NCI-H526 (cell line): Measurements from ENCODE around the gene ASCC1.

Source experiments
- DNase-seq, 2 experiments: peaks; one replicate each; lab custom pipeline; 2025; lab: John Stamatoyannopoulos, UW

Gene ASCC1

GRCh38 chr10:72065439-72066025, 150.5 kb downstream of the ASCC1 start:
- no peak for DNase-seq

GRCh38 chr10:72063703-72064391, 152.2 kb downstream of the ASCC1 start:
- DNase-seq: no peak

GRCh38 chr10:72062832-72063702, 153.0 kb downstream of the ASCC1 start:
- no peak for DNase-seq

DNA sequence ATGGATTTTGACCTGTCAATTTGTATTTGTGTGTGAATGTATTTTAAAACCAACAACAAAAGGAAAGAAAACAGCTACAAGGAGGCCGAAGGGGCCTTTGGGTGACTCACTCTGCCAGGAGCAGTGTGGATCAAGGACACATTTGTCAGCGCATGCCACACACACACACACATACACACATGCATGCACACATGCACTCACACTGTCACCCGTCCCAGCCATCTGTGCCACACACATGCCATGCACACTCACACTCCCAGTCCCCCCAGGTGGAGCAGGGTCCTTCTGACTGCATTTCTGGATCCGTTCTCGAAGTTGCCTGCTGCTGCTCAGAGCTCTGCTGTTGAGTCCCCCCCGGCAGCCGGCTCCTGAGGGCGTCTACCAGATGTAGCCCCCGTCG, 153.7 kb downstream of the ASCC1 start:
- DNase-seq: no peak

DNA sequence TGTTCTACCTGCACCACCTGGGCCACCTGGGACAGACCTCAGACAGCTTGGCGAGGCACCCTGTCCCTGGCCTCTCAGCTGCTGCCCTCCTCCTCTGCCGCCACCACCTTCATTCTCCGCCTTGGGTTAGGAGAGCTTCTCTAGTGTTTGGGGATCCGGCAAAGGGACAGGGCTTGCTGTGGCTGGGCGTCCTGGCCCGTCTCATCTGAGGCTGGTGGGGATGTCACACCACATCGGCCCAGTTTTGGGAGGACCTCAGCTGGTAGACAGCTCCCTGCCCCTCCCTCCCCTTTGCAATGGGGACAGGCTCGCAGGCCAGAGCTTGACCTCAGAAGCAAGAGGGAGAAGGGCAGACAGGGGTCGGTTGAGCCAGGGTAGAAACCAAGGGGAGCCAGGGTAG, 154.1 kb downstream of the ASCC1 start:
- no peak for DNase-seq

GRCh38 chr10:72061491-72061890, 154.6 kb downstream of the ASCC1 start:
- DNase-seq: no peak

- DNase-seq: no peak
Observed at GRCh38 chr10:72059843-72060822, 155.9 kb downstream of the ASCC1 start.

DNA sequence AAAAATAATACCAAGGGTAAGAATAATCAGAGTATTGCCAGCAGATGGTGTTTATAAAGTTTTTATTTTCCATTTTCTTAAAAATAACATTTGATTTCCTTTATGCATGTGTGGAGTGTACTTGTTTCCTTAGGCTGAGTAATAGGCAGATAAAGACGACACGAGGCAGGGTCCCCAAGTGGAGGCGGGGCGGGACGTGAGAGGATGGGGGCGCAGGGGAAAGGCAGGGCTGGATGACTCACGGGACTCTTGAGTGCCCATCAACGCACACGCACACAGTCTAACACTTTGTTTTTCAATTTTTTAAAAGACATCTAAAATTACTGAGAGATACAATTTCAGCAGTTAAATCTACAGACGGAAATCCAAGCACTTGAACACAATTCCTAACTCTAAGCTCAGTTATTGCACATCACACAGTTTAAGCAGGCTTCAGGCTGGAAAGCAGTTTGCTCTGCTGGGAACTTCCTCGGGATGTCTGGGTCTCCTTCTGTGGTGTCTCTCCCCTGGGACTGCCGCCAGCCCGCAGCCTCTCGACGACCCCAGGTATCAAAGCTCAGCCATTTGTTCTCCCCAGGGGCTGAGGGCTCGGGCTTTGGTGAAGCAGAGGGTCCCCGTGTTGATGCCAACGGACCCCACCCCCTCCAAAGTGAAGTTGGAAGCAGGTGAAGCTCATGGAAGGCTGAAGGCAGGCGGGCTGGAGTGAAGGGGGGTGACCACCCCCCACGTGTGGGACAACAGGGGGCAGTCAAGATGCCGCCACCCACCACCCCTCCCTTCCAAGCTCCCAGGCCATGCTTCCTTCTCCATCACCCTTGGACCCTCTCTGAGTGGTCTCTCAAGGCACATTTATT, 156.9 kb downstream of the ASCC1 start:
- DNase-seq: no peak

GRCh38 chr10:72058347-72058898, 157.7 kb downstream of the ASCC1 start:
- DNase-seq: no peak

- no peak for DNase-seq
Observed at GRCh38 chr10:72056932-72057751, 158.9 kb downstream of the ASCC1 start.

DNA sequence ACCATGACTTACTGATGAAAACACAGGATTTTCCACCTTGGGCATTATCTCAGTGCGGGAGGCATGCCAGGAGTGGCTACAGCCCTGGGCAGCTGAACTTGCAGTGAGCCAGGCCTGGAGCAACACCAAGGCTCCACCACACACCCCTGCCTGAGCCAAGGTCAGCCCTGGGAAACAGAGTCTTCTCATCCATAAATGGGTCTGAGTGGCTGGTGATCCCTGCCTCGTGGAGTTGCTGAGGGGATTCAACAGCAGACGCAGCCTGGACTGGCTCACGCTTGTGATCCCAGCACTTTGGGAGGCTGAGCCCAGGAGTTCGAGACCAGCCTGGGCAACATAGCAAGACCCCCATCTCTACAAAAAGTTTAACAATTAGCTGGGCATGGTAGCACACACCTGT, 160.0 kb downstream of the ASCC1 start:
- no peak for DNase-seq

DNA sequence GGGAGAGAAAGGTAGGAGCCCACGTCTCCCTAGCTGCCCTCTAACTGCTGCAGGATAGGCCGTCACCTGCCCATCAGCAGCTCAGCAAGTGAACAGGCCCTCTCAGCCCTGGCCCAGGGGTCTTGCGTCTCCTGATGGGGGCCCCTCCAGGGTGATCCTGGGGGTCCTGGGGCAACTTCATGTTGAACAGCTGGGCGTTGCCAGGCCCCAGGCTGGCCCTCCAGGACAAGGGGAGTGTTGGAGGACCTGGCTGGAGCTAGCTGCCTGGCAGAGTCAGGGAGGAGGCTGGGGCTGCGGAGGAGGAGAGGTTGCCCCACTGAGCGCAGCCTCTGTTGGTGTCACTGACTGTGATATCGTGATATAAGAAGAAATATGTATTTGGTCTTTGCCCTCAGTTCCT, 162.4 kb downstream of the ASCC1 start:
- no peak for DNase-seq

DNA sequence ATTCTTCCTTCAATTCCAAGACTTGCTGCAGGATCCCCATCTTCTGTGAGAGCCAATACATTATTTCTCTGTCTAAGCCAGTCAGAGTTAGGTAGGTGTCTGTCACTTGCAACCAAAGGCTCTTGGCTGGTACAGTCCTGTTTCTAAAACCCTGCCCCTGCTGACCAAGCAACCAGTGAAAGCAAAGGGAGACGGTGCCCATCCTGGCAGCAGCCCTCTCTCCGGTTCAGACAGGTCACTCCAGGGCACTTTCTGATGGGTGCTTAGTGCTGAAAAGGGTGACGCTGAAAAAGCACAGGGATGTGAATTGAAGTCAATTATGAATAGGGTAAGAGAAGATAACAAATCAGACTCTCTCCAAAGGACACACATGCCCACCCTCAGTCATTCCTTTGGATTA, 165.2 kb downstream of the ASCC1 start:
- no peak for DNase-seq

- DNase-seq: peak in 1 of 2 experiments; percentile 29
Observed at GRCh38 chr10:72049969-72050781, 165.9 kb downstream of the ASCC1 start.

DNA sequence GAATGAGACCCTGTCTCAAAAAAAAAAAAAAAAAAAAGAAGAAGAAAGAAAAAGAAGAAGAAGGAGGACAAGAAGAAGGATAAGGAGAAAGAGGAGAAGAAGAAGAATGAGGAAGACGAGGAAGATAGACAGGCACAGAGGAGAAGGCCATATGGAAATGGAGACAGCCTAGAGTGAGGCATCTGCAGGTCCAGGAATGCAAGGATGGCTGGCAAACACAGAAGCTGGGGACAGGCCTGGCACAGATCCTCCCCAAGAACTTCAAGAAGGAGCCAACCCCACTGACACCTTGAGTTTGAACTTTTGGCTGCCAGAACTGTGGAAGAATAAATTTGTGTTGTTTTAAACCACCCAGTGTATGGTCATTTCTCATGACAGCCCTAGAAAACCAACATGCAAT, 166.6 kb downstream of the ASCC1 start:
- no peak for DNase-seq

DNA sequence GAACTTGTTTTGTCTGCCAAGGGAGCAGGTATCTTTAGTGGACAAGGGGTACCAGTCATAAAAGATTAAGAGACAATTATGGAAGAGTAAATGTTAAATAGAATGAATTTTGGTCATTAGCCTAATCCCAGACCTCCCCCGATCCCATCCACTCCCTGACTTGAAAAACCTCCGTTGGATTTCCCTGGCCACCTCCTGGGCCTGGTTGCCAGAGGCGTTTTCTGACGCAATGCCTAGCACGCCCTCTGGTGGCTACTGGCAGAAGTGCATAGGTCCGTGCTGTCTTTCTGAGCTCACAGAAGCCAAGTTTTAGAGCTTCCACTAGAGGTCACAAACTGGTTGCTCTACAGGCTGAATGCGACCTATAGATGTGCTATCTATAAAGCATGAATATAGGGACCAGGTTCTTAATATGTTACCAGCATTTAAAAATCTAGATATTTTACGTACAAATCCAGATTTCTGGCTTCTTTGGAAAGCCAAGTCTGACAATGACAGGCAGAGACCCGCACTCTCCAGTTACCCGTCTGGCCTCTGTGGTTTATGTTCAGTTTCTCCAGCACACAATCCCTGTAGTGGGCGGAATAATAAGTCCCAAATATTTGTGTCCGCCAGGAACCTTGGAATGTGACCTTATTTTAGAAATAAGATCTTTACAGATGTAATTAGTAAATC, 167.5 kb downstream of the ASCC1 start:
- DNase-seq: peak; percentile 70 to 90
